ENCODE measurements around the gene ZBTB20.

ZBTB20 gene

GRCh38 chr3:114558271-114558670 lies 588.8 kb downstream of the ZBTB20 start:
- no peak for DNase-seq

- DNase-seq, result no peak
These were observed 589.3 kb downstream of the ZBTB20 start for GRCh38 chr3:114557791-114558190.

GRCh38 chr3:114556657-114557213 lies 590.4 kb downstream of the ZBTB20 start:
- DNase-seq, result no peak

- no peak for DNase-seq
These were observed 592.4 kb downstream of the ZBTB20 start for GRCh38 chr3:114554731-114555130.

- no peak for DNase-seq
These were observed 593.0 kb downstream of the ZBTB20 start for GRCh38 chr3:114553949-114554593.

- DNase-seq, result no peak
These were observed 594.6 kb downstream of the ZBTB20 start for GRCh38 chr3:114552527-114552812.

- no peak for DNase-seq
These were observed 595.1 kb downstream of the ZBTB20 start for GRCh38 chr3:114551770-114552526.

GRCh38 chr3:114550165-114550564 lies 596.9 kb downstream of the ZBTB20 start:
- no peak for DNase-seq

GRCh38 chr3:114545193-114545592 lies 601.9 kb downstream of the ZBTB20 start:
- no peak for DNase-seq

GRCh38 chr3:114542359-114542758 lies 604.7 kb downstream of the ZBTB20 start:
- no peak for DNase-seq

- DNase-seq, result no peak
These were observed 607.6 kb downstream of the ZBTB20 start for GRCh38 chr3:114539525-114539924.

GRCh38 chr3:114538211-114538610 lies 608.9 kb downstream of the ZBTB20 start:
- no peak for DNase-seq

GRCh38 chr3:114528517-114528916 lies 618.6 kb downstream of the ZBTB20 start:
- no peak for DNase-seq

- no peak for DNase-seq
These were observed 619.9 kb downstream of the ZBTB20 start for GRCh38 chr3:114527036-114527644.

- DNase-seq, result no peak
These were observed 621.8 kb downstream of the ZBTB20 start for GRCh38 chr3:114525278-114525677.

GRCh38 chr3:114519415-114519814 lies 627.7 kb downstream of the ZBTB20 start:
- DNase-seq, result no peak

GRCh38 chr3:114518206-114518808 lies 628.8 kb downstream of the ZBTB20 start:
- no peak for DNase-seq

- no peak for DNase-seq
These were observed 636.9 kb downstream of the ZBTB20 start for GRCh38 chr3:114510201-114510600.

GRCh38 chr3:114509756-114510155 lies 637.3 kb downstream of the ZBTB20 start:
- DNase-seq, result no peak

- DNase-seq, result no peak
These were observed 638.1 kb downstream of the ZBTB20 start for GRCh38 chr3:114508976-114509375.

- DNase-seq, result no peak
These were observed 638.9 kb downstream of the ZBTB20 start for GRCh38 chr3:114508208-114508607.

- DNase-seq, result no peak
These were observed 640.3 kb downstream of the ZBTB20 start for GRCh38 chr3:114506591-114507300.

Data from KG1 (cell line).